ENCODE data around the gene IL1RAPL2.
"Not testable (repeated sequence)": the region's sequence is repeated elsewhere in the genome, so short reads cannot be mapped to it uniquely, and the experiment has no call there.

The IL1RAPL2 gene

DNA sequence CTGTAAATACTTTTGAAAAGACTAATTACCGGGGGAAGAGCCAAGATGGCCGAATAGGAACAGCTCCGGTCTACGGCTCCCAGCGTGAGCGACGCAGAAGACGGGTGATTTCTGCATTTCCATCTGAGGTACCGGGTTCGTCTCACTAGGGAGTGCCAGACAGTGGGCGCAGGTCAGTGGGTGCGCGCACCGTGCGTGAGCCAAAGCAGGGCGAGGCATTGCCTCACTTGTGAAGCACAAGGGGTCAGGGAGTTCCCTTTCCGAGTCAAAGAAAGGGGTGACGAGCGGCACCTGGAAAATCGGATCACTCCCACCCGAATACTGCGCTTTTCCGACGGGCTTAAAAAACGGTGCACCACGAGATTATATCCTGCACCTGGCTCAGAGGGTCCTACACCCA is 1230.9 kb downstream of the IL1RAPL2 start:
- DNase-seq (ENCODE audit: low read depth in 3 of 3), result not testable (repeated sequence)

DNA sequence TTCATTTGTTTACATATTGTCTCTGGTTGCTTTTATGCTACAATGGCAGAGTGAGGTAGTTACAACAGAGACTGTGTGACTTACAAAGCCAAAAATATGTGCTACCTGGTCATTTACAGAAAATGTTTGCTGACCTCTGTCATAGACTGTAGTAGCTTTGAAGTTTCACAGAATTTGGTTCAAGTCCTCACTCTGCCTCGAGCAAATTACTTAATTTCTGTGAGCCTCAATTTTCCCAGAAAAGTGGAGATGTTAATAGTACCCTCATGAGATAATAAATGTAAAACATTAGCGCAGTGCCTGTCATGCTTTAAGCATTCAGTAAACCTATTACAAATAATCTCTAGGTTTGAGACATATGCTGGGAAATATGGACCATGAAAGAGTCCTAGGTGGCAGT is 1237.9 kb downstream of the IL1RAPL2 start:
- no peak for DNase-seq (ENCODE audit: low read depth in 3 of 3)

DNA sequence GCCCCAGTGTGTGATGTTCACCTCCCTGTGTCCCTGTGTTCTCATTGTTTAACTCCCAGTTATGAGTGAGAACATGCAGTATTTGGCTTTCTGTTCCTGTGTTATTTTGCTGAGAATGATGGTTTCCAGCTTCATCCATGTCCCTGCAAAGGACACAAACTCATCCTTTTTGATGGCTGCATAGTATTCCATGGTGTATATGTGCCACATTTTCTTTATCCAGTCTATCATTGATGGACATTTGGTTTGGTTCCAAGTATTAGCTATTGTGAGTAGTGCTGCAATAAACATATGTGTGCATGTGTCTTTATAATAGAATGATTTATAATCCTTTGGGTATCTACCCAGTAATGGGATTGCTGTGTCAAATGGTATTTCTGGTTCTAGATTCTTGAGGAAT is 1239.7 kb downstream of the IL1RAPL2 start:
- DNase-seq (ENCODE audit: low read depth in 3 of 3), result not testable (repeated sequence)

DNA sequence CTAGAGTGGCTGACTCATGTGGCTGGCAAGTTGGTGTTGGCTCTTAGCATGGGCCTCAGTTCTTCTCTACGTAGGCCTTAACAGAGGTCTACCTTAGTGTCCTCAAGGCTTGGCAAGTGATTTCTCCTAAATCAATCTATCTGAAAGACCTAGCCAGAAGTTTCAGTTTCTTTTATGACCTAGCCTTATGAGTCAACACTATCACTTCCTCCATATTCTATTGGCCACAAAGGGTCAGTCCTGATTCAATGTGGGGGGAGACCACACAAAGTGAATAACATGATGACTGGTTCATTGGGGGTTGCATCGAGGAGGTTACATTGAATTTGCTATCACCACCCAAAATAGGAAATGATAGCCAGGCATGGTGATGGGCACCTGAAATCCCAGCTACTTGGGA is 1250.5 kb downstream of the IL1RAPL2 start:
- DNase-seq (ENCODE audit: low read depth in 3 of 3), result no peak
